Measurements from ENCODE around the gene NHERF2. TPM values are rescaled to one million over a fixed set of nuclear protein-coding genes. Genes with fewer than 3 reads are reported as not detected.

Gene NHERF2
- total RNA-seq, 1 donor from 2014 or later: 9.8 TPM

- DNase-seq: no peak
These were observed 14.3 kb downstream of the NHERF2 start for GRCh38 chr16:2040787-2041522.

GRCh38 chr16:2042171-2042985, 15.7 kb downstream of the NHERF2 start:
- DNase-seq: no peak

GRCh38 chr16:2042986-2043666, 16.4 kb downstream of the NHERF2 start:
- no peak for DNase-seq

- peak; percentile 60 for DNase-seq
These were observed 17.2 kb downstream of the NHERF2 start for GRCh38 chr16:2043667-2044451.

- no peak for DNase-seq
These were observed 17.8 kb downstream of the NHERF2 start for GRCh38 chr16:2044541-2044940.

GRCh38 chr16:2045965-2046892, 19.5 kb downstream of the NHERF2 start:
- no peak for DNase-seq

GRCh38 chr16:2046893-2047329, 20.2 kb downstream of the NHERF2 start:
- no peak for DNase-seq

- peak; percentile 93 for DNase-seq
These were observed 20.8 kb downstream of the NHERF2 start, which contains the start of the genes NTHL1 and TSC2 for GRCh38 chr16:2047330-2048115. Gene NTHL1, minus strand, starts transcription at chr16:2047834. Its CDS starts 11 bp downstream, at chr16:2047823. Gene TSC2, plus strand, starts transcription at chr16:2047985. Its CDS starts 631 bp downstream, at chr16:2048616.

GRCh38 chr16:2048116-2048543, 21.4 kb downstream of the NHERF2 start:
- no peak for DNase-seq

GRCh38 chr16:2053211-2053610, 26.5 kb downstream of the NHERF2 start:
- no peak for DNase-seq

GRCh38 chr16:2053897-2054296, 27.2 kb downstream of the NHERF2 start:
- DNase-seq: no peak

GRCh38 chr16:2054543-2055245, 28.0 kb downstream of the NHERF2 start:
- DNase-seq: no peak

GRCh38 chr16:2056077-2056476, 29.4 kb downstream of the NHERF2 start:
- no peak for DNase-seq

GRCh38 chr16:2056681-2057407, 30.1 kb downstream of the NHERF2 start:
- no peak for DNase-seq

- DNase-seq: no peak
These were observed 30.7 kb downstream of the NHERF2 start for GRCh38 chr16:2057438-2057837.

- DNase-seq: no peak
These were observed 31.7 kb downstream of the NHERF2 start for GRCh38 chr16:2058420-2058819.

- no peak for DNase-seq
These were observed 32.2 kb downstream of the NHERF2 start for GRCh38 chr16:2058872-2059271.

GRCh38 chr16:2060346-2060745, 33.6 kb downstream of the NHERF2 start:
- no peak for DNase-seq

GRCh38 chr16:2061023-2061422, 34.3 kb downstream of the NHERF2 start:
- DNase-seq: no peak
